ENCODE data around the gene NAA80. TPM values are rescaled to one million over a fixed set of nuclear protein-coding genes. Genes with fewer than 3 reads are reported as not detected.

The NAA80 gene
- total and polyA plus RNA-seq, 10 of the 15 experiments (the other 5 are each of a cell fraction or from before 2014, with no cell fraction given) = 0.48 to 12.7 (median 6.7) TPM

DNA sequence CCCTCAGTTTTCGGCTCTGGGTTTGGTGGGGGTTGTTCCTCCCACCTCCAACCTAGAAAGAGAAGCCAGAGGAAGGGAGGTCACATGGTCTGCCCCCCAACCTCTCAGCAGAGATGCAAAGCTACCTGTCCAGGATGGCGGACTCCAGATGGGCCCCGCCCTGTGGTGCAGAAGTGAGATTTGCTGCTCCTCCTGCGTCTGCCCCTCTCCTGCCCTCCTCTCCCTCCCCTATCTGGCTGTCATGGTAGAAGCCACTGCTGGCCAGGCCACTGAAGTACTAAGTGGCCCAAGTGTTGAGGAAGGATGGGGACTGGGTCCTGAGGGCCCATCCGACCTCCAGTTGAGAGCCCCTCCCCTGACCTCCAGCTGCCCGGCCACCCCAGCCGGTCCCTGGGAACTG lies 32.4 kb downstream of the NAA80 start (continued):
- TF ChIP-seq RFX5 (IDR thresholded peaks at IDR 0.05; ENCODE audit: low read depth, low read length) (no peak), CREM (IDR thresholded peaks at IDR 0.05; ENCODE audit: low read depth) (no peak), ZBTB11 (CRISPR knock-in tag; IDR thresholded peaks at IDR 0.05) (no peak), SUPT20H (IDR thresholded peaks at IDR 0.05; ENCODE audit: borderline replicate concordance, control insufficient read depth, low read depth, low read length) (no peak), CEBPZ (IDR thresholded peaks at IDR 0.05; ENCODE audit: low read depth, low read length) (no peak), MXI1 (IDR thresholded peaks at IDR 0.05; ENCODE audit: low read depth, low read length) (no peak), ZBED1 (IDR thresholded peaks at IDR 0.05; ENCODE audit: borderline replicate concordance) (no peak), IRF4 (IDR thresholded peaks at IDR 0.05; ENCODE audit: low read depth, low read length) (no peak)

Measured in GM12878 (cell line).